Loucy (cell line): ENCODE measurements around the gene GCLC.

ENCODE experiments used
- EZH2phosphoT487 ChIP-seq: fragments of 200-600 bp; IDR thresholded peaks from 2 replicates; pipeline ENCODE4 v1.6.1; 2018; ENCODE audit warnings: antibody characterized with exemption, mild to moderate bottlenecking, moderate library complexity, borderline replicate concordance
- TF ChIP-seq, protein P1 (sequence below): fragments of 200-600 bp; sonication (generic); conservative IDR thresholded peaks from 2 replicates; pipeline ENCODE4 v1.5.1; 2014; ENCODE audit warnings: mild to moderate bottlenecking, antibody characterized with exemption, low read length

DNA sequence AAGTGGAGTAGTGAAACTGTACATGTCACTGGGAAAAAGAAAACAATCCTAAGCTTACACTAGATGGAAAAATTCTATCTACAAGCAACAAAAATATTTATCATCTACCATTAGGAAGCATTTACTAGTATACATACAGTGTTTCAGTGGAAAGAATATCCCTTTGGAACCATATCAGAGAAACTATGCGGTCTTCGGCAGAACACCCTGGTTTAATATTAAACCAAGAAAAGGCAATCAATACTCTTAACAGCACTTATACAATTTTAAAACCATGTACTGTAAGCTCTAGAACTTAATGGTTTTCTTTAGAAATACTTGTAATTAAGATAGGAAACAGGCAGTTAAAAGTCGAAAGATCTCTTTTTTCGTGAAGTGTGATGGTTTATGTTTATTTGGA, 32.3 kb downstream of the GCLC start:
- TF ChIP-seq, protein P1, sequence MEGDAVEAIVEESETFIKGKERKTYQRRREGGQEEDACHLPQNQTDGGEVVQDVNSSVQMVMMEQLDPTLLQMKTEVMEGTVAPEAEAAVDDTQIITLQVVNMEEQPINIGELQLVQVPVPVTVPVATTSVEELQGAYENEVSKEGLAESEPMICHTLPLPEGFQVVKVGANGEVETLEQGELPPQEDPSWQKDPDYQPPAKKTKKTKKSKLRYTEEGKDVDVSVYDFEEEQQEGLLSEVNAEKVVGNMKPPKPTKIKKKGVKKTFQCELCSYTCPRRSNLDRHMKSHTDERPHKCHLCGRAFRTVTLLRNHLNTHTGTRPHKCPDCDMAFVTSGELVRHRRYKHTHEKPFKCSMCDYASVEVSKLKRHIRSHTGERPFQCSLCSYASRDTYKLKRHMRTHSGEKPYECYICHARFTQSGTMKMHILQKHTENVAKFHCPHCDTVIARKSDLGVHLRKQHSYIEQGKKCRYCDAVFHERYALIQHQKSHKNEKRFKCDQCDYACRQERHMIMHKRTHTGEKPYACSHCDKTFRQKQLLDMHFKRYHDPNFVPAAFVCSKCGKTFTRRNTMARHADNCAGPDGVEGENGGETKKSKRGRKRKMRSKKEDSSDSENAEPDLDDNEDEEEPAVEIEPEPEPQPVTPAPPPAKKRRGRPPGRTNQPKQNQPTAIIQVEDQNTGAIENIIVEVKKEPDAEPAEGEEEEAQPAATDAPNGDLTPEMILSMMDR = no peak
- no peak for TF ChIP-seq EZH2phosphoT487
